ENCODE results near the gene LRRC52.

Gene LRRC52

GRCh38 chr1:165539306-165539705 lies 4.5 kb upstream of the LRRC52 start:
- no peak for TF ChIP-seq CTCF (IDR thresholded peaks at IDR 0.05; ENCODE audit: borderline replicate concordance, insufficient read depth, low read depth, low read length)
- H3K4me3 ChIP-seq (ENCODE audit: low read depth, low read length) = no peak overlapping the region

GRCh38 chr1:165539908-165540307 lies 3.9 kb upstream of the LRRC52 start:
- TF ChIP-seq CTCF (IDR thresholded peaks at IDR 0.05; ENCODE audit: borderline replicate concordance, insufficient read depth, low read depth, low read length) = no peak
- H3K4me3 ChIP-seq (ENCODE audit: low read depth, low read length) = no peak overlapping the region

GRCh38 chr1:165542015-165542631 lies 1.7 kb upstream of the LRRC52 start:
- TF ChIP-seq CTCF (IDR thresholded peaks at IDR 0.05; ENCODE audit: borderline replicate concordance, insufficient read depth, low read depth, low read length) = no peak

GRCh38 chr1:165542647-165543046 lies 1.2 kb upstream of the LRRC52 start:
- H3K4me3 ChIP-seq (ENCODE audit: low read depth, low read length) = no peak overlapping the region
- no peak for TF ChIP-seq CTCF (IDR thresholded peaks at IDR 0.05; ENCODE audit: borderline replicate concordance, insufficient read depth, low read depth, low read length)

More at GRCh38 chr1:165542015-165542631, 1.7 kb upstream of the LRRC52 start:
- no peak overlapping the region for H3K4me3 ChIP-seq (ENCODE audit: low read depth, low read length)

- TF ChIP-seq CTCF (IDR thresholded peaks at IDR 0.05; ENCODE audit: borderline replicate concordance, insufficient read depth, low read depth, low read length) = no peak
- H3K4me3 ChIP-seq (ENCODE audit: low read depth, low read length) = no peak overlapping the region
Measured at GRCh38 chr1:165544996-165545395, 1.2 kb downstream of the LRRC52 start.

GRCh38 chr1:165545974-165546373 lies 2.2 kb downstream of the LRRC52 start:
- H3K4me3 ChIP-seq (ENCODE audit: low read depth, low read length) = no peak overlapping the region
- no peak for TF ChIP-seq CTCF (IDR thresholded peaks at IDR 0.05; ENCODE audit: borderline replicate concordance, insufficient read depth, low read depth, low read length)

GRCh38 chr1:165549973-165550372 lies 6.2 kb downstream of the LRRC52 start:
- H3K4me3 ChIP-seq (ENCODE audit: low read depth, low read length) = no peak overlapping the region
- TF ChIP-seq CTCF (IDR thresholded peaks at IDR 0.05; ENCODE audit: borderline replicate concordance, insufficient read depth, low read depth, low read length) = no peak
